Right forelimb (tissue), 1 donor: ENCODE results near the gene TSPO.
"Not testable (repeated sequence)": the region's sequence is repeated elsewhere in the genome, so short reads cannot be mapped to it uniquely, and the experiment has no call there.

Experiments used
- DNase-seq: peaks from one replicate; pipeline ENCODE4 v3.0.0-alpha.2; 2018

TSPO gene

DNA sequence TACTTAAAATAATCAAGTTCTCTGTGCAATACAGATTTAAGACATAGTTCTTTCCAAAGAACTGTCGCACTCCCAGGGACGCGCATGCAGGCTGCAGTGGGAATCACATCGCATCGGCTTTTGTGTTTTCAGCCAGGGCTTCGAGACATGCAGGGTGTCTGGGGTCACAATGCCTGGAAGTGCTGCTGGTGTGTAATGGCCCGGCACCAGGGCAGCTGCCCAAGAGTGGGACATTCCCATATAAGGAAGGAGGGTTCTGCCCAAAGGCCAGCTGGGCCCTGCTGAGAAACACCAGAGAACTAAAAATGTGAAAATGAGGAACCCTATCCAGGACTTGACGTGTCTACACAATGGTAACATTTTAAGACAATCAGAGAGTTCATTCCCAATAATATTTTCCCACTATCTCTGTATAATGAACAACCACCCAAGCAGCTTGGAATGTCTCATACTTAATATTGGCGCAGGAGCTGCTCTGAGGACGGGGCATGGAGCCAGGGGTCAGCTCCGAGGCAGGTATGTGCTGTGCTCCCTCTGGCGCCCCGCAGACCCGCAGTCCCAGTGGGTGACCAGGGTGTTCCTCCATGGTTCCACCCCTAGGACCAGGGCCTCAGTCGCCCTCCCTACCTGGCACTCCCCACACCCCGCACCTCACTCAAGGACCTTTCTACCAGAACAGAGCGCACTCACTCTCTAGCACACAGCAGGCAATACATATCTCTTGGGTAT is 19.4 kb upstream of the TSPO start:
- no peak for DNase-seq

DNA sequence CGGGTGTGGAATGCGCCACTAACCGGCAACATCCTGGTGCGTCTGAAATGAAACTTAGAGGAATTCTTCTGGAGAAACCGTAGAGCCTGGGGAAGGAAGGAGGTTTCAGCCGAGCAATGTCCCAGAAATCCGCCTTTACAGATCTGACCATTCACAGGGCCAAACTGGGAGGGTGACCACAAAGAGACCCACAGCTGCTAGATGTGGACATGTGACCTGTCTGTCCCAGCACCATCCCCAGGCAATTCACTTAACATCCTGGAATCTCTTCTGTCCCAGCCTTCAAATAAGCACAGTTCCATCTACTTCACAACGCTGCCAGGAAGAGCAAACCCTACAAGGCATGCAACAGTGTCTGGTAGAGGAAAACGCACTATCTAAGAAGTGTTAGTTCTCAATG is 18.0 kb upstream of the TSPO start:
- no peak for DNase-seq

DNA sequence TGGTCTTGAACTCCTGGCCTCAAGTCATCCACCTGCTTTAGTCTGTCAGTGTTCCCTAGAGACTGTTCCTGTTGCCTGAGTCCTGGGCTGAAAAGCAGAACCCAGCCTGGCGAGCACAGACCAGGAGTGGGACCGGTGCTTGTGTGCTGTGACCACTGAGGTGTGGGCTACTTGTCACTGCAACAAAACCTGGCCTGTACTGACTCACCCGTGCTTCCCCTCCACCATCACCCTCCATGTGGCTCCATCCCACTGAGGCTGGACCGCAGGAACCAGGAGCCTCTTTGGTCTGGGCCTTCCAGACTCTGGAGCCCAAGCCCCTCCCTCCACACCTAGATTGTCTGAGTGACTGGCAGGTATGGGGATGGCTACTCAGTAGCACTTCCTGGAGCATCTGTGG is 16.8 kb upstream of the TSPO start:
- no peak for DNase-seq

DNA sequence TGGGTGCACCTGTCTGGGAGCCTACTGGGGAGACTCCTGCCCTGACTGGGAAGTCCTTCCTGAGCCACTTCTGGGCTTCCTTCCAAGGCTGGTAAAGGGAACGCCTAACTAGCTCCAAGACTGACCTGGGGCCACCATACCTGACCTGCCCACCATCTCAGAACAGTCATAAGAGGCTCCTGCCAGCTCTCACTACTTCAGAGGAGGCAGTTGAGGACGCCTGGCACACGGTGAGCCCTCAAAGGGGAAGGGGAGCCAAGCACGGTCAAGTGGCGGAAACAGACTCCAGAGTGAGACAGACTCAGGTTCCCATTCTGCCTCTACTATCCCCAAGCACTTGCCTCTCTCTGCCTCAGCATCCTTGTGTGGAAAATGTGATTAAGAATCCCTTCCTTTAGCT is 15.8 kb upstream of the TSPO start:
- no peak for DNase-seq

DNA sequence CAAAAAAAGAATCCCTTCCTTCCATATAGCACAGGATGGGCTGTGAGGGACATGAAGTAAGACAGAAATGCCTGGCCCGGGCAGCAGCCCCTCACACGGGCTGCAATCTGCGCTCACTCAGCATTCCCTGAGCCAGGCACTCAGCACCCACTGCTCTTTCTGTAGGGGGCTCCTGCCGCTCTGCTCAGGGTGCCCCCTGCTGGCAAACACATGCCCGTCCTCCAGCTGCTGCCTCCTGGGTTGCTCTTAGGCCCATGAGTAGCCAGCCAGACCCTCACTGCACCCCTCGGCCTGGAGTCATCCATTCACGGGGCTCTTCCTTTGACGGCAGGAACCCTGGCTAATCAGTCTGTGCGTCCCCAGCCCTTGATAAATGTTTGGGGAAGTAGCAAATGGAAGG is 15.1 kb upstream of the TSPO start:
- no peak for DNase-seq

DNA sequence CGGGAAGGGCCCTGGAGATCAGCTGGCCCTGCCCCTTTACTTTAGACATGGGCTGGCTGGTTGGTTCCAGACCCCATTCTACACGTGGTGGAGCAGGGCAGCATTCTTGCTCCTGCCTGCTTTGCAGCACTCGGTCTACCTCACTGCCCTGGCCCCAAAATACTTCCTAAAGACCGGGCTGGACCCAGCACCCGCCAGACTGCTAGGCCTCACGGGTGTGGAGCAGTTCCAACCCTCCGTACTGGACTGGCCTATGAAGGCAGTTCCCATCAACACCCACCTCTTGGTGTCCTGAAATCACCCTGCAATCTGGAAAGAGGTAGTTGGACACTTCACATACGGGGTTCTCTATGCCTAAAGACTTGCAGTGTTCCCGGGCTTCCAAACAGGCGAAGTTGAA is 14.6 kb upstream of the TSPO start:
- no peak for DNase-seq

DNA sequence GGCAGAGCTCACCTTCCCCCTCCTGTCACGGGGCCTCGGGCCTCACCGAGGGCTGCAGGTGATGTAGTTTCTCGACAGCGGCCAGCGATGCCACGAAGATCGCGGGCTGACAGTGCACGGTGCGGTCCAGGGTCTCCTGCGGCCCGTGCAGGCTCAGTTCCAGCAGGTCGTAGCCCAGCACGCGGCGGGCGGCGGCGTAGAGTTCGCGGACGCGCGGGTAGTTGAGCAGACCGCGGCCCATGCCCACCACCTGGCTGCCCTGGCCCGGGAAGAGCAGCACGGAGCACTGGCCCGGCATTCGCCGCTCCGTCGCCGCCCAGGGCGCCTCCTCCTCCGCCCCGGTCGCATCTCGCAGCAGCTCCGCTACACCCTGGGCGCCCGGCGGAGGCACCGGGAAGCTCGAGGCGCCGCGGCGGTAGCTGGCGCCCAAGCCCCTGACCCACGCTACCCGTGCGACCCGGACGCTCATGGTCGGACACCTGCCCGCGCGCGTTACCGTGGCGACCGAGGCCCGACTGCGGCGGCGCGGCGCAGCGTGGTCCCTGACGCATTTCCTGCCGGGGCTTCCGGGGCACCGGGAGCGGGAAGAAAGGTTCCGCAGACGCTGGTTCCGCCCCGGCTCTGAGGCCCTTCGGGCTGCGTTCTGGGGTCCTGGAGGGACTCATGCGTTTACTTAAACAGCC is 8.3 kb upstream of the TSPO start, which contains the start of gene MCAT:
Gene MCAT (minus strand): TSS at position 519 of the 683 bp plus-strand sequence. CDS start 50 bp downstream, at position 469.
- DNase-seq, result peak; percentile 91

DNA sequence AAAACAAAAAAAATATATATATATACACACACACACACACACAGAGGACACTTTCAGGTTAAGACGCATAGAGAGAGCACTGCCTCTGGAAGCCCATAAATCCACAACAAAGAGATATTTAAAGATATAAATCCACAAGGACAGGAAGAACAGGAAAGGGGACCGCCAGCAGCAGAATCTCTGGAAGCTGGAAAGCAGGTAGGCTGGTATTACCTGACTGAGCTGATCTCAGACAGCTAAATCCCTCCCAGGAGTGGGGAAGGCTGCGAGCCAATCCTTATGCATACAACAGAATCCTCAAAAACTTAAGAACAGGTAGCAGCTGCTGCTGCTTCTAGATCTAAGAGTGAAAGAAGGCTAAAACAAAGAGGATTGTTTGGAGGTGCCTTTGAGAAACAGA is 6.4 kb upstream of the TSPO start:
- DNase-seq, result no peak

DNA sequence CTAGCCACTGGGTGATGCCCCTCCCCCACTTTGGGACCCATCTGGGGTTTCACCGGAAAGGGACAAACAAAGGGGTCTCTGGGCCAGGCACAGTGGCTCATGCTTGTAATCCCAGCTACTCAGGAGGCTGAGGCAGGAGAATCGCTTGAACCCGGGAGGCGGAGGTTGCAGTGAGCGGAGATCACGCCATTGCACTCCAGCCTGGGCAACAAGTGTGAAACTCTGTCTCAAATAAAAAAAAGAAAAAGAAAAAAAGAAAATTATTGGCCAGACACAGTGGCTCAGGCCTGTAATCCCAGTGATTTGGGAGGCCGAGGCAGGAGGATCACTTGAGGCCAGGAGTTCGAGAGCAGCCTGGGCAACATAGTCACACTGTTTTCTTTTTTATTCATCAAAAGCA is 6.0 kb upstream of the TSPO start:
- not testable (repeated sequence) for DNase-seq

DNA sequence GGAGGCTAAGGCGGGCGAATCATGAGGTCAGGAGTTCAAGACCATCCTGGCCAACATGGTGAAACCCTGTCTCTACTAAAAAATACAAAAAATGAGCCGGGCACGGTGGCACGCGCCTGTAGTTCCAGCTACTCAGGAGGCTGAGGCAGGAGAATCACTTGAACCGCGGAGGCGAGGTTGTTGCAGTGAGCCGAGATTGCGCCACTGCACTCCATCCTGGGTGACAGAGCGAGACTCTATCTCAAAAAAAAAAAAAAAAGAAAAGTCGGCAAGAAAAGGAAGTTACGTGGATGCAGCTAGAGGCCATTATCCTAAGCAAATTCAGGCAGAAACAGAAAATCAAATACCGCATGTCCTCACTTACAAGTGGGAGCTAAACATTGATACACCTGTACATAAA is 5.0 kb upstream of the TSPO start:
- DNase-seq, result not testable (repeated sequence)

DNA sequence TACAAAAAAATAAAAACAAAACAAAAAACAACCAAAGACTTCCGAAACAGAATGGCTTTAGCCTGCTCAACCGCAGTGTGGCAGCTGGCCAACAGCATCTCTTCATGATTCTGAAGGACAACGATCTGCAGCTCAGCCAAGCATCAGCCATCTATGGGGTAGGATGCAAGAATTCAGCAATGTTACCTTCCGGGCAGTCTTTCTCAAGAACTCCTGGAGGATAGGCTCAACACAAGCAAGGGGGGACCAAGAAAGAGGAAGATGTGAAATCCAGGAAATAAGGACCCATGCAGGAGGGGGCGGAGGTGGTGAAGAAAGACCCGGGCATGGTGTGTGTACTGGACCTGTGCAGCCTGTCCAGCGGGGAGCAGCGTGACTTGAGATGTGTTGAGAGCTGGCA is 3.5 kb upstream of the TSPO start:
- no peak for DNase-seq

DNA sequence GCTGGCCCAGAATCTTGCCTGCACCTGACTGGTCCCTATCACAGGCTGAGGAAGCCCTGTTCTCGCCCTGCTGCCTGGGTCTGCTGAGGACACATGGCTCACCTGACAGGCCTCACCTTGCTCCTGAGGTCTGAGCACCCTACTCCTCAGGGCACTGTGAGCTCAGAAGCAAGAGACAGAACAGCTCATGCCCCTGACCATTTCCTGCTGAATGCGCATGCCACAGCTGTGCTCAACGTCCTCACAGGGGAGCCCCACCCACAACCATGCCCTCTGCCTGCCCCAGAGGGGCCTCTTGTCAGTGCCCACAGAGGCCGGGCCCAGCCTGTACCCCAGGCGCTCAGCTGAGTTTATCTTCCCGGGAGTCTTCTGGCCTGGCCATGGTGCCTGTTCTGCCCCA is 2.8 kb upstream of the TSPO start:
- no peak for DNase-seq

DNA sequence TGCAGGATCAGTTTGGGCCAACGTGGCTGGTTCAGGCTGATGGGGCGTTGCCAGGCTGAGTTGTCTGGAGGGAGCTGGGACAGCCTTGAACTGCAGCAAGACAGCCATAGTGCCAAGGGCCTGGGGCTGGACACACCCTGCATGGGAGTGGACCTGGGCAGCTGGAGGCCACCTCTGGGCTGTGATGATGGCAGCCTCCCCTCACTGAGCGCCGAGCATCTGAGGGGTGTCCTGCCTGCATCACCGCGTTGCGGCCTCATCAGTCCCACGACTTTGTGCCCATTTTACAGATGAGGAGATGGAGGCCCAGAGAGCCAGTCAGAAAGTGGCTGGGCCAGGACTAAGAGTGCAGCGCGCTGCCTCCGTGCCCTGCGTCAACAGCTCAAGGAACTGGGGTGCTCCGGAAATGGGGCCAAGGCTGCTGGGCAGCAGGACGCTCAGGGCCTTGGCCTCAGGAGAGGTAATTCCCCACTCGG is 590 bp upstream of the TSPO start:
- no peak for DNase-seq

DNA sequence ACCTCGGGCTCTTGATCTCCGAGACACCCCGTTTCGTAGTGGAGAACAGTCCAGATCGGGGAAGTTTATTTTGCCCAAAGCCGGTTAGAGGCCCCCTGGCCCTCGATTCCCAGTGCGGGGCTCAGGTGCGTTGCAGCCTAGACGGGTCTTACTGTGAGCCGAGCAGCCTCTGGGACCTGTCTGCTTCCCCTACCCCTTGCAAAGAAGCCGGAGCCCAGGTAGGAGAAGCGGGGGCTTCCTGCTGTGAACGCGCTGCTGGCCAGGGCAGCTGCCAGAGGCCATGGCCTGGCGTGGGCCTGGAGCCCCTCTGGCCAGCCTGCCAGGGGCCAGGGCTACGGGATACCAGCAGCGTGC is 621 bp downstream of the TSPO start:
- no peak for DNase-seq

DNA sequence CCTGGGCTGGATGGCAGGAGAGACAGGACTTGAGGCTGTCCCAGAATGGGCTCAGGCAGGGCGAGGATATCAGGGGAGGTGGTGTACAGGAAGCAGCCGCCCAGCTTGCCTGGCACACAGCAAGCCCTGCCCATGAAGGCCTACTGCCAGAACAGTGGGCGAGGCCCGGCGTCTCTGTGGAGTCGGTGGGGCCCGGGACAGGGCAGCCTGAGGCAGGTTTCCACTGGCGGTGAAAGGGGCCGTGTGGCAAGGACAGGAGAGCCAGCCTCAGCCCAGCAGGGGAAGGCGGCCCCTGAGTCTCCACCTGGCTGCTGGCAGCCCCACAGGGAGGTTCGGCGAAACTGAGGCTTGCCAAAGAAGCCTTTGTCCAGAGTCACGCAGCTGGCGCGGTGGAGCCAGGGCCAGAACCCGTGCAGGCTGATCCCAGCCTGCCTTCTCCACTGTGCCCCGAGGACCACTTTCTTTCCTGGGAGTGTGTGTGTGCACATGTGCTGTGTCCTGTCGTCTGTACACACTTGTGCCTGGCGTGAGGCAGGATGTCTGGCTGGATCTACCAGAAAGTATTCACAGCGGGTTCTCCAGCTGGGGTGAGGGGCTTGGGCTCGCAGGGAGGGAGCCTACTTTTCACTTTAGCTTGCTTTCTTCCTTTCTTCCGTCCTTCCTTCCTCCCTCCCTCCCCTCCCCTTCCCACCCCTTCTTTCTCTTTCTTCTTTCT is 1.2 kb downstream of the TSPO start:
- peak; percentile 87 for DNase-seq

DNA sequence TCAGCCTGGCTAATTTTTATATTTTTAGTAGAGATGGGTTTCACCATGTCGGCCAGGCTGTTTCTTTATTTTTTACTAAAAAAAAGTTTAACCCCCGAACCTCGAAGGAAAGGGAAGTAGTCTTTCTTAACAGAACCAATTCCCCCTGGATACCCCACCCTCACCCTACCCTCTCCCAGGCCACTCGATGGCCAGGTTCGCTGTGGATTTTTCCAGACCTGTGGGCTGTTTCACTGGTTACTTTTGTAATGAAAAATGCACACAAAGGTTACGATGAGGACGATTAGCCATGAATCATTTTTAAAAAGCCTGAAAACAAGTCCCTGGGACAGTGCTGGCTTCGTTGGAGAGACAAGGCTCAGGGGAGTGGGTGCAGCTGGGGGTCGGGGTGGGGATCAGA is 2.5 kb downstream of the TSPO start:
- no peak for DNase-seq

DNA sequence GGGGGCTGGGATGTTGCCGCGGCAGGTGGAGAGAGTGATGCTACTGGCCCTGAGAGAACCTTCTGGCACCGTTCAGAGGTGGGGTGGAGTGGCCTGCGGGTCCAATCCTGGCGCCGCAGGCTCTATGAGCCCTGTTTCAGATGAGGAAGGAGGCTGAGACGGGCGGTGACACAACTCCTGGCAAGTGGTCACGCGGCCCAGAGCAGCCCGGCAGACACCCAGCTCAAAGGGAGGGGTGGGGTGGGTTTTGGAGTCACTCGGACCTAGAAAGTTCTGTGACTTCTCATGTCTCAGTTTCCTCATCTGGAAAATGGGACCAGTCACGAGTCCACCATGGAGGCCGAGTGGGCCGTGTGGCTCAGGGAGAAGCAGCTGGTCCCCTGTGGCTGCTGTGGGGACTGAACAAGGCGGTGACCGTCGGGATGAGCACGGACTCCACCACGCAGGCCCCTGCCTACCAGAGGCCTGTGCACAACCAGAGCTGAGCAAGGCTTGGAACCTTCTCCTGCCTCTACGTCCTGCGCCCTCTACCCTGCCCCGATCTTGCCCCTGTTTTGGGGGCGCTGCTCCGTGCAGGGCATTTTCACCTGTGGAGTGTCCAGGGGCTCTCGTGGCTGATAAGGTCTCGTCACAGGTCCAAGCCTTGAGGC is 3.7 kb downstream of the TSPO start:
- no peak for DNase-seq

DNA sequence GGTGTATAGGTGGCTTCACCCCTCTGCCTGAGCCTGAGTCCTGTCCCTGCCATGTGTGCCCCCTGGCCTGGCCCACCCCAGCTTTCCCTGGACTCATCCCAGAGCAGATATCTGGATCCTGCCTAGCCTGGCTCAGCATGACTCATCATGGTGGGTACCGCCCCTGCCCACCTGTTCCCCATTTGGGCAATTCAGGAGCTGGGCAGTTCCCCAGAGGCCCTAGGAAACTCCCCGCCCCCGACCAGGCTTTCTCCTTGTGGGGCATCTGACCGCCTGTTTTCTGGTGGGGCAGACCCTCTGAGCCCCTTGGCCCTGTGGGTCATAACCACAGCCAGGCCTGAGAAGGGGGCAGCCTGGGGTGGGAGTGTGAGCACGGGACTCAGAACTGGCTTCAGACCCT is 4.4 kb downstream of the TSPO start:
- DNase-seq, result no peak

DNA sequence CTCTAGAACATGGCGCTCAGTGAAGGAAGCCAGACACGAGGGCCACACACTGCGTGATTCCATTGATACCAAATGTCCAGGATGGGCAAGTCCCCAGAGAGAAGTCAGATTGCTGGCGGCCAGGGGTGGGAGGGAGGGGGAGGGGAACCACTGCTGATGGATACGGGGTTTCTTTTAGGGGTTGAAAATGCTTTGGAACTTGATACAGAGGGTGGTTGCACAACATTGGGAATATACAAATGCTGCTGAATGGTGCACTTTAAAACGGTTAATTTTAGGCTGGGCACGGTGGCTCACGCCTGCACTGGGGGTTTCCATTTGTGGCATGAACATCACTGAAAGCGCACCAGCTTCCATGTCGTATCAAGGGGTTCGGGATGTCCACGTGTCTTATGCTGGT is 5.1 kb downstream of the TSPO start:
- no peak for DNase-seq

DNA sequence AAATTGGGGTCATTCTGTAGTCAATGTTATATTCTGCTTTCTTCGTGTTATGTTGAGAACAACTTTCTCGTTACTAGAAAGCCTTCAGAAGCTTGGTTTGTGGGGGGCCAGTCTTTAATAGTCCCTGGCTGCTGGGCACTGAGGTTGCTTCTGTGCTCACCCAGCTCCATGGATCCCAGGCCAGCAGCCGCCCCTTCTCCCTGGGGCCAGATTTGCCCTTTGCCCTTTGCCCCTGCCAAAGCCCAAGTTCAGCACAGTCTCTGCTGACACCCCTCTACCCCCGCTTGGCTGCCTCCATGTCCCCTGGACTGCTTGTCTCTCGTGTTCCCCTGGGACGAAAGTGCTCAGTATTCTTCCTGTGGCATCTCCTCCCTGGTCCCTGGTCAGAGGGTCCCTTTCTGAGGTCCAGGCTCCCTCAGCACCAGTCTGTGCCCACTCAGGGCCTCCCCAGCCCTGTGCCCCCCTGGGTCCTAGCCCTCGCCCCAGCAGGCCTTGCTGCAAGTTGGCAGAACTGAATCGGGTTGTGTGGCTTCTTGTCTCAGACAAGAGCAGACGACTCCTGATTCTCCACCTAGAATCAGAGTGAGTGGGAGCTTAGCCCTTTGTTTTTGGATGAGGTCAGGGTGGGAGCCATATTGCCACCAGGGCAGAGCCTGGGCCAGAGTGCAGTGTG is 6.7 kb downstream of the TSPO start:
- DNase-seq, result no peak

DNA sequence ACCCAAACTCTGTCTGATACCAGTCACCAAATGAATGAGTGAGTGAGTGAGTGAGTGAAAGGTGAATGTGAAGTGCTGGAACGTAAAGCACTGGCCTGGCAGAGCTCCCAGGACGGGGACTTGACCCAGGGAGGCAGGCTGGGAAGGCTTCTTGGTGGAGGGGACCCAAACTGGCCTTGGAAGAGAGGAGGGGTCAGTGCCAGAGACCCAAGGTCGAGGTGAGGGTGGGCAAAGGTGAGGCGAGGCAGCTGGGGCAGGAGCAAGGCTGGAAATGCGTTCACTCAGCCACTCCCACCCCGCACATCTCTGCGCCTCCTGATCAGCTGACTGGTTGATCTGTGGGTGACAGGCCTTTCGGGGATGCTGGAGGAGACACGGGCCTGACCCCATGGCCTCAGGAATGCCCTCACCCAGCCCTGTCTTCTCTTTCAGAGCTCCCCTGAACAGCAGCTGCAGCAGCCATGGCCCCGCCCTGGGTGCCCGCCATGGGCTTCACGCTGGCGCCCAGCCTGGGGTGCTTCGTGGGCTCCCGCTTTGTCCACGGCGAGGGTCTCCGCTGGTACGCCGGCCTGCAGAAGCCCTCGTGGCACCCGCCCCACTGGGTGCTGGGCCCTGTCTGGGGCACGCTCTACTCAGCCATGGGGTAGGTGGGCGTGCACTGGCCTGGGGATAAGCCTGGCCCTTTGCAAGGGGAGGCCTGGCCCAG is 7.6 kb downstream of the TSPO start:
- DNase-seq, result no peak

DNA sequence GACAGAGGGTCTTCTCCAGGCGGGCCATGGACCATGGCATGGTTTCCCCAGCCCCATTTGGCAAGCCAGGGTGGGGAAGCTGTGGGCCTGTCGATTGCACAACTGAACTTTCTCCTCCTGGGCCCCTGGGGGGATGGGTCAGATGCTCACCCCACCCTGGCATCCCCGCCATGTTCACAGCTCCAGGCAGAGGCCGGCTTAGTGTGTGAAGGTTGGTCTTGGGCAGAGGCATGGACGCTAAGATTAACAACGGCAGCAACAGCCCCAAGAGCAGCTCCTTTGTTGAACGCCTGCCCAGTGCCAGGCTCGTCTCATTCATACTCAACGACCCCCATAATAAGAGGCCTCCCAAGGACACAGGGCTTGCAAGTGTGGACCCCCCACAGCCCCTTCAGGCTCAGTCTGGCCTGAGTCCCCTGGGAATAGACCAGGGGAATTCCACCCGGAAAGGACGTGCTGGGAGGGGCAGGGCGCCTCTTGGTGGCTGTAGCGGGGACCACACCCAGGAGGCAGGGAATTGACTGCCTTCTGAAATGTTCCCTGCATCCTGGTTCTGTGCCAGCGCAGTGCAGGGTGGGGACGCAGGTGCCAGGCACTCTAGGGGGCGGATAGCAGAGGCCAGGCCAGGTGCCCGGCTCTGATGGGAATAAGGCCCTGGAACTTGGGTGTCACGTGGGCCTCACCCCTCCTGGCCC is 8.3 kb downstream of the TSPO start:
- no peak for DNase-seq
